GM23248 (cell line): ENCODE results near the gene KEAP1. TPM values are rescaled to one million over a fixed set of nuclear protein-coding genes. Genes with fewer than 3 reads are reported as not detected.
"Not testable (repeated sequence)": the region's sequence is repeated elsewhere in the genome, so short reads cannot be mapped to it uniquely, and the experiment has no call there.

Source experiments
- DNase-seq: peaks from one replicate; pipeline ENCODE4 v3.0.0-alpha.2; 2015
- H2AFZ ChIP-seq: fragments of 200-600 bp; sonication (generic); 2 replicates; pipeline ENCODE4 v1.6.1; 2016; ENCODE audit warnings: antibody characterized with exemption
- H3F3A ChIP-seq: fragments of 200-600 bp; sonication (generic); 2 replicates; pipeline ENCODE4 v1.6.1; 2016; ENCODE audit warnings: mild to moderate bottlenecking, antibody characterized with exemption, mixed run types; ENCODE audit not compliant: insufficient read depth
- H3K27ac ChIP-seq: fragments of 200-600 bp; sonication (generic); 2 replicates; pipeline ENCODE4 v1.5.1; 2016; ENCODE audit warnings: mild to moderate bottlenecking
- H3K27me3 ChIP-seq: fragments of 200-600 bp; sonication (generic); replicated peaks from 2 replicates; pipeline ENCODE4 v1.6.1; 2016; ENCODE audit warnings: mild to moderate bottlenecking; ENCODE audit not compliant: insufficient read depth
- H3K36me3 ChIP-seq: fragments of 200-600 bp; sonication (generic); 2 replicates; pipeline ENCODE4 v1.6.1; 2016; ENCODE audit warnings: low read depth, mild to moderate bottlenecking
- H3K4me1 ChIP-seq: fragments of 200-600 bp; sonication (generic); 2 replicates; pipeline ENCODE4 v1.6.1; 2016; ENCODE audit warnings: mild to moderate bottlenecking; ENCODE audit not compliant: insufficient read depth
- H3K4me2 ChIP-seq: fragments of 200-600 bp; sonication (generic); one replicate; pipeline ENCODE4 v1.6.1; 2016; ENCODE audit warnings: mild to moderate bottlenecking; ENCODE audit not compliant: unreplicated experiment
- H3K4me3 ChIP-seq: fragments of 200-600 bp; sonication (generic); 2 replicates; pipeline ENCODE4 v1.5.1; 2016; ENCODE audit warnings: mild to moderate bottlenecking
- H3K79me2 ChIP-seq: fragments of 200-600 bp; sonication (generic); 2 replicates; pipeline ENCODE4 v1.6.1; 2016; ENCODE audit warnings: mild to moderate bottlenecking; ENCODE audit not compliant: insufficient read depth
- H3K9ac ChIP-seq: fragments of 200-600 bp; sonication (generic); 2 replicates; pipeline ENCODE4 v1.6.1; 2016; ENCODE audit warnings: mild to moderate bottlenecking
- H3K9me2 ChIP-seq: fragments of 200-600 bp; sonication (generic); 2 replicates; pipeline ENCODE4 v1.6.1; 2016; ENCODE audit warnings: mixed run types, mild to moderate bottlenecking, moderate library complexity; ENCODE audit not compliant: insufficient read depth
- H3K9me3 ChIP-seq: fragments of 200-600 bp; sonication (generic); one replicate; pipeline ENCODE4 v1.6.1; 2017; ENCODE audit warnings: low read depth
- H4K20me1 ChIP-seq: fragments of 200-600 bp; sonication (generic); 2 replicates; pipeline ENCODE4 v1.6.0; 2016; ENCODE audit not compliant: insufficient read depth
- EZH2 ChIP-seq: fragments of 200-600 bp; sonication (generic); IDR thresholded peaks from 2 replicates; pipeline ENCODE4 v1.6.1; 2018; ENCODE audit warnings: antibody characterized with exemption, mild to moderate bottlenecking; ENCODE audit not compliant: insufficient read depth, poor library complexity, severe bottlenecking
- EZH2phosphoT487 ChIP-seq: fragments of 200-600 bp; sonication (generic); IDR thresholded peaks from 2 replicates; pipeline ENCODE4 v1.6.1; 2018; ENCODE audit warnings: antibody characterized with exemption, moderate library complexity, mild to moderate bottlenecking, low read depth; ENCODE audit not compliant: insufficient read depth
- WGBS, 2 experiments: methylation state at CpG; one replicate each; pipeline ENCODE4 v1.1.6; 2015 to 2017; ENCODE audit warnings: low lambda C conversion rate in 2 of 2, low coverage in 1 of 2; ENCODE audit errors: missing lambda C conversion rate in 2 of 2; 5-methylcytosine and 5-hydroxymethylcytosine counted together
- in situ Hi-C: fragments of 300-500 bp; cut with MboI; formaldehyde crosslinking; loops from 2 replicates; pipeline ENCODE4 v1.15.0; 2020
- polyA plus RNA-seq: library from polyadenylated mRNA; unstranded; fragments of >200 nt; fragmentation: Nextera tagmentation; extraction: Ambion mirVana; gene quantifications from 2 replicates; pipeline ENCODE4 v1.2.1, GENCODE V29; 2016
- total RNA-seq: library from RNA; depleted of rRNA; stranded (reverse); fragments of >200 nt; shearing (Covaris generic); gene quantifications from 2 replicates; pipeline ENCODE4 v1.2.3, GENCODE V29; 2014

The KEAP1 gene
- total and polyA plus RNA-seq, 2 experiments from 2014 or later, result 81.5 to 99.5 TPM

DNA sequence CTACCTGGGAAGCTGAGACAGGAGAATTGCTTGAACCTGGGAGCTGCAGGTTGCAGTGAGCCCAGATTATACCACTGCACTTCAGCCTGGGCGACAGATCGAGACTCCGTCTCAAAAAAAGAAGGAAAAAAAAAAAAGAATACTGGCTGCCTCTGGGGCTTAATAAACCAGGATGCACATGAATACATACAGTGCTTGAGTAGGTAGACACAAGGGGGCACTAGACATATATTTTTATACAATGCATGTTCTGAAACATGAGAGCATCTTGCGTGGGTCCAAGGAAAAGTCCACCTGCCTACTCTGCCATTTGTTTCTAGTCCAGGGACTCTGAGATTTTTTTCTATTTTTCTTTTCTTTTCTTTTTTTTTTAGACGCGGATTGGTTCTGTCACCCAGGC lies 31.2 kb downstream of the KEAP1 start:
- H3F3A ChIP-seq, result no peaks in the 10 kb centered on the region
- no peak overlapping the region for H3K4me2 ChIP-seq
- peak; percentile 57 for DNase-seq
- H3K27me3 ChIP-seq, result no peaks in the 10 kb centered on the region
- H3K9me2 ChIP-seq, result no peaks in the 10 kb centered on the region
- no peaks in the 10 kb centered on the region for H3K36me3 ChIP-seq
- in situ Hi-C loops, result no loop called here
- no peaks in the 10 kb centered on the region for H3K9me3 ChIP-seq
- H2AFZ ChIP-seq, result no peak overlapping the region
- no peaks in the 10 kb centered on the region for H4K20me1 ChIP-seq
- H3K4me1 ChIP-seq, result no peaks in the 10 kb centered on the region
- no peak overlapping the region for H3K4me3 ChIP-seq
- TF ChIP-seq EZH2phosphoT487 (no peak), EZH2 (no peak)
- H3K79me2 ChIP-seq, result no peaks in the 10 kb centered on the region
- no peak overlapping the region for H3K9ac ChIP-seq
- no peak overlapping the region for H3K27ac ChIP-seq
- 17 to 21% methylated on average over 6 of the region's 6 CpGs for WGBS, 2 experiments

- no peaks in the 10 kb centered on the region for H3K4me1 ChIP-seq
- WGBS, 2 experiments, result 86% methylated on average over 9 to 12 of the region's 12 CpGs
- H3K79me2 ChIP-seq, result no peaks in the 10 kb centered on the region
- in situ Hi-C loops, result no loop called here
- DNase-seq, result no peak
- H3K27me3 ChIP-seq, result no peaks in the 10 kb centered on the region
- no peak overlapping the region for H3K9ac ChIP-seq
- no peaks in the 10 kb centered on the region for H4K20me1 ChIP-seq
- no peak overlapping the region for H3K4me3 ChIP-seq
- H2AFZ ChIP-seq, result no peak overlapping the region
- no peaks in the 10 kb centered on the region for H3K9me3 ChIP-seq
- H3K36me3 ChIP-seq, result peaks cover 4% of the 10 kb centered on the region; the same call in 1 of the 2 replicates
- no peak overlapping the region for H3K27ac ChIP-seq
- H3K4me2 ChIP-seq, result no peak overlapping the region
- no peaks in the 10 kb centered on the region for H3F3A ChIP-seq
- H3K9me2 ChIP-seq, result no peaks in the 10 kb centered on the region
- no peak for TF ChIP-seq EZH2phosphoT487
Measured at GRCh38 chr19:10468133-10468532, 35.0 kb downstream of the KEAP1 start.

GRCh38 chr19:10467104-10467706 lies 36.0 kb downstream of the KEAP1 start:
- Histone ChIP-seq H3K4me2 (no peak overlapping the region), H3F3A (no peaks in the 10 kb centered on the region), H3K9ac (no peak overlapping the region), H2AFZ (no peak overlapping the region), H3K36me3 (peaks cover 4% of the 10 kb centered on the region; the same call in 1 of the 2 replicates), H3K4me1 (no peaks in the 10 kb centered on the region), H3K27ac (no peak overlapping the region), H3K4me3 (no peak overlapping the region), H3K9me3 (no peaks in the 10 kb centered on the region), H3K9me2 (no peaks in the 10 kb centered on the region), H3K27me3 (no peaks in the 10 kb centered on the region), H4K20me1 (no peaks in the 10 kb centered on the region), H3K79me2 (no peaks in the 10 kb centered on the region)
- WGBS, 2 experiments, result 88 to 90% methylated on average over 20 of the region's 20 CpGs
- no peak for DNase-seq
- TF ChIP-seq EZH2phosphoT487 (no peak), EZH2 (no peak)
- in situ Hi-C loops, result no loop called here

DNA sequence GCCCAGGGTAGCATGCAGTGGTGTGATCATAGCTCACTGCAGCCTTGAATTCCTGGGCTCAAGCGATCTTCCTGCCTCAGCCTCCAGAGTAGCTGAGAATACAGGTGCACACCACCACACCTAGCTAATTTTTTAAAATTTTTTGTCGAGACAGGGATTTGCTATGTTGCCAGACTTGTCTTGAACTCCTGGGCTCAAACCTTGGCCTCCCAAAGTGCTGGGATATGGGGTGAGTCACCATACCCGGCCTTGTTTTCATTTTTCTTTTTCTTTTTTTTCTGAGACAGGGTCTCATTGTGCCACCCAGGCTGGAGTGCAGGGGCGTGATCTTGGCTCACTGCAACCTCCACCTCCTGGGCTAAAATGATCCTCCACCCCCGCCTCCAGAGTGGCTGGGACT lies 38.7 kb downstream of the KEAP1 start:
- H3K36me3 ChIP-seq, result peaks cover 4% of the 10 kb centered on the region; the same call in 1 of the 2 replicates
- WGBS, 2 experiments, result 69 to 72% methylated on average over 4 to 5 of the region's 5 CpGs
- H3K9ac ChIP-seq, result no peak overlapping the region
- H3K4me1 ChIP-seq, result no peaks in the 10 kb centered on the region
- H2AFZ ChIP-seq, result no peak overlapping the region
- no peak for DNase-seq
- H3K27ac ChIP-seq, result no peak overlapping the region
- no peaks in the 10 kb centered on the region for H4K20me1 ChIP-seq
- no peaks in the 10 kb centered on the region for H3K9me2 ChIP-seq
- H3F3A ChIP-seq, result no peaks in the 10 kb centered on the region
- no peak overlapping the region for H3K4me2 ChIP-seq
- H3K79me2 ChIP-seq, result no peaks in the 10 kb centered on the region
- in situ Hi-C loops, result no loop called here
- no peaks in the 10 kb centered on the region for H3K27me3 ChIP-seq
- TF ChIP-seq EZH2phosphoT487 (no peak), EZH2 (no peak)
- H3K4me3 ChIP-seq, result no peak overlapping the region
- H3K9me3 ChIP-seq, result no peaks in the 10 kb centered on the region

DNA sequence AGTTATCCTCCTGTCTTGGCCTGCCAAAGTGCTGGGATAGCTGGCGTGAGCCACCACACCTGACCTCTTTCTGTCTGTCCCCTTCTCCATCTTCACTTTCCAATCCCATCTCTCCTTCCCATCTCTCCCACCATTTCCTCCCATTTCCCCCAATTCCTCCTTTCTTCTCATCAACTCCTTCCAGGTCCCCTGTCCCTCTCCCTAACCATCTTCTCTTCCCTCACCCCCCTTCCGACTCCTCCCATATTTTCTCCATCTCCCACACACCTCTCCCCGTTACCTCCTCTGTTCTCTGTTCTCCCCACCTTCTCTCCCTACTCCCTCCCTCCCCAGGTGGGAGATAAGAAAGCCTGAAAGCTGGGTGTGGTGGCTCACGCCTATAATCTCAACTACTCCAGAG lies 40.6 kb downstream of the KEAP1 start:
- WGBS, 2 experiments, result 87 to 91% methylated on average over 4 of the region's 4 CpGs
- Histone ChIP-seq H3K4me2 (no peak overlapping the region), H2AFZ (no peak overlapping the region), H3K27me3 (no peaks in the 10 kb centered on the region), H3K4me1 (no peaks in the 10 kb centered on the region), H3K9me3 (no peaks in the 10 kb centered on the region), H3K27ac (no peak overlapping the region), H4K20me1 (no peaks in the 10 kb centered on the region), H3K36me3 (peaks cover 4% of the 10 kb centered on the region; the same call in 1 of the 2 replicates), H3K79me2 (no peaks in the 10 kb centered on the region), H3F3A (no peaks in the 10 kb centered on the region), H3K9me2 (no peaks in the 10 kb centered on the region), H3K9ac (no peak overlapping the region), H3K4me3 (no peak overlapping the region)
- TF ChIP-seq EZH2phosphoT487 (no peak), EZH2 (no peak)
- DNase-seq, result no peak
- in situ Hi-C loops, result no loop called here

- H3K9me2 ChIP-seq, H3K9me3 ChIP-seq, H3K4me3 ChIP-seq, H2AFZ ChIP-seq, H4K20me1 ChIP-seq, H3F3A ChIP-seq, H3K27ac ChIP-seq, H3K9ac ChIP-seq, in situ Hi-C loops, H3K4me2 ChIP-seq, H3K4me1 ChIP-seq, H3K27me3 ChIP-seq, H3K36me3 ChIP-seq, H3K79me2 ChIP-seq, DNase-seq: not testable (repeated sequence)
- WGBS, 2 experiments, result 88 to 90% methylated on average over 11 to 15 of the region's 15 CpGs
Measured at GRCh38 chr19:10462042-10462441, 41.1 kb downstream of the KEAP1 start.
